Ammon's horn (tissue), 1 donor: ENCODE results near the gene PCK2.

ENCODE experiments used
- DNase-seq: peaks from one replicate; pipeline ENCODE4 v3.0.0-alpha.2; 2016; ENCODE audit warnings: low spot score

PCK2 gene

DNA sequence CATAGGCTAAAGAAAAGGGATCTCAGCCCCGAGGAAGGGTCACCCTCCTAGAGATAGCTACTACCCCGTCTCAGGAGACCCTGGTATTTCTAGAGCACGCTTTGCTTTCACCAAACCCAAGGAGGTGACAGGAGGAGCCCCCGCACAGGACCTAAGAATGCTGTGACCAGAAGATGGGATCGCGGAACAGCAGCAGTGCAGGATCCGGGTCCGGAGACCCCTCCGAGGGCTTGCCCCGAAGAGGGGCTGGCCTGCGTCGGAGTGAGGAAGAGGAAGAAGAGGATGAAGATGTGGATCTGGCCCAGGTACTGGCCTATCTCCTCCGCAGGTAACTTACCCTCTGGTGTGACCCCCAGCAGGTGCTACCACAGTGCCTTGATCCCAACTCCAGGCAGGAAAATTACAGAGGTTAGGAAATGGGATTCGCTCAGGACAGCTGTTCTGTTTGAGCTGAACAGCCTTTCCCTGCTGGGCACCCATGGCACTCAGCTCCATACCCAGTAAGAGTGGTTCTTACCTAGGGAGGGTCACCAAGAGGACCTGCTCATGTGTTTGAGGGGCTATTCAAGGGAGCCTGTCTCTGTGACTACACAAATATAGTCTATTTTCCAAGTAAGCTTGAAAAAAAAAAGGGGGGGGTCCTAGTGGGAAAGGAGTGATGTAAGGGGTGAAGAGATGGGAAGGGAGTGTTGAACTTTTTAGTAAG is 21.5 kb downstream of the PCK2 start:
- DNase-seq, result no peak

DNA sequence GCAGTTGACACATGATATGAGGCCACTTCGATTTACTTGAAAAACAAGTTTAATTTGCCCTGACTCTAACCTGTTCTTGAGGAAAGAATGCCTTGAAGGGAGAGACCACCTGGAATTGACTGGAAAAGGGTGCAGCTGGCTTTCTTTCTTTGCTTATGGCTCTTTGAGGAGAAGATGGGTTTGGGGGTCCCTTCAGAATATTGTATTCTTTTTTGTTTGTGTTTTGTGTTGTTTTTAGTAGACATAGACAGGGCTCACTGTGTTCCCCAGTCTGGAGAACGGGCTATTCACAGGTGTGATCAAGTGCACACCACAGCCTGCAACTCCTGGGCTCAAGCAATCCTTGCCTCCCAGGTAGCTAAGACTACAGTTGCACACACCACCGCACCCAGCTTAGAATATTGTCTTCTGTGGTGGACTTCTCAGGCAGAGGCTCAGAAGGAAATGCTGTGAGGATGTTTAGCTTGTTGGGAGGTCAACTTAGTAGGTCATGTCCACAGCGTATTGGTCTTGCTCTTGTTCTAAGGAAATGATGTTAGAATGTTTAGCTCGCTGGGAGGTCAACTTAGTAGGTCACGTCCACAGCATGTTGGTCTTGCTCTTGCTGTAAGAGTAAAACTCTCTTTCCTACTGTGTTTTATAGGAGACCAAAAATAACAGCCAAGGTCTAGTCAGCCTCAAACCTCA is 22.2 kb downstream of the PCK2 start:
- DNase-seq, result no peak

DNA sequence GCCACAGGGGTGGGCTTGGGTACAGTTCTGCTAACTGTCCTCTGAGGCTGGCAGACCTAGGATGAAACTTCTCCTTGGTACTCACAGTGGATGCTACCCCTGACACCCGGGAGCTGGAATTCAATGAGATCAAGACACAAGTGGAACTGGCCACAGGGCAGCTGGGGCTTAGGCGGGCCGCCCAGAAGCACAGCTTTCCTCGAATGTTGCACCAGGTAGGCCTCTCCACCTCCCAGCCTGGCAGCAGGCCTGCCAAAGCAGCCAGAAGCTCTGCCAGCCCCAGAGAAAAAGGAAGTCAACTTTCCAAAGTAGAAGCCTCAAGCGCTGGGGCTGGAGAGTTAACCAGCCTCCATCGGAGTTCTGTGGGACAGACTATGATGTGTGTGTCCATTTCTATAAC is 23.1 kb downstream of the PCK2 start:
- no peak for DNase-seq

DNA sequence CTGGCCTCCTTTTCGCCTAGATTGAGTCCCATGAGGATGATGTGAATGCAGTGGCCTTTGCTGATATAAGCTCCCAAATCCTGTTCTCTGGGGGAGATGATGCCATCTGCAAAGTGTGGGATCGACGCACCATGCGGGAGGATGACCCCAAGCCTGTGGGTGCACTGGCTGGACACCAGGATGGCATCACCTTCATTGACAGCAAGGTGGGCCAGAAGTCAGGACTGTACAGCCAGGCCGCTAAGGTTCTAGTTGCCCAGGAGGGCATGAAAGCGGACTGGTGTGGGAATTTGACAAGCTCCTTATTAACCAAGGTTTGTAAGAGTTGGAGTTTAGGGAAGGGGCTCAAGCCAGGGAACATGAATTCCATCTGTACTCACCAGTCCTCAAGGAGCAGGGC is 25.6 kb downstream of the PCK2 start:
- DNase-seq, result no peak

DNA sequence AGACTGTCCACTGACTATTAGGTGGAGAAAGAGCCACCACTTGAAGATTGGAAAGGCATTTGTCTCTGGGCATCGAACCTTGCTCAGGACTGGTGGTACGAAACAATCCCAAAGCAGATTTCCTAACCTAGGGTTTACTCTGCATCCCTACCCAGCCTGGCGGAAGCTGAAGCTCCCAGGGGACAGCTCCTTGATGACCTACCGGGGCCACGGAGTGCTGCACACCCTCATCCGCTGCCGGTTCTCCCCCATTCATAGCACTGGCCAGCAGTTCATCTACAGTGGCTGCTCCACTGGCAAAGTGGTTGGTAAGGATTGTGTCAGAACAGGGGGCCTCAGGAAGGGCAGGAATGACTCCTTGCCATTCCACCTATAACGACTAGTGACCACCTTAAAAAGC is 27.1 kb downstream of the PCK2 start:
- DNase-seq, result no peak

DNA sequence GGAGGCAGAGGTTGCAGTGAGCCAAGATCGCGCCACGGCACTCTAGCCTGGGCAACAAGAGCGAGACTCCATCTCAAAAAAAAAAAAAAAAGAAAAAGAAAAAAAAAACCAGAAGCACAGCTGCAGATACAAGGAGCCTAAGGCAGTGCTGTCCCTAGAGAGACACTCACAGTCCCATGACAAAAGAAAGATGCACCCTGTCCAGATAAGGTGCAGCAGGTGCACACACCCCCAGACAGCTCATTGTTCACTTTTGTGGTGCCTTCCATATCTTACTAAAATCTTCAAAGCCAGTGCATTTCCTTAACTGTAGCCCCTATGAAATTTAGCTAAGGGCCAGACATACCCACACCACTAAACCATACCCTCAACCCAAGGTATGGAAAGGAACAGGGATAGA is 28.3 kb downstream of the PCK2 start:
- DNase-seq, result no peak

DNA sequence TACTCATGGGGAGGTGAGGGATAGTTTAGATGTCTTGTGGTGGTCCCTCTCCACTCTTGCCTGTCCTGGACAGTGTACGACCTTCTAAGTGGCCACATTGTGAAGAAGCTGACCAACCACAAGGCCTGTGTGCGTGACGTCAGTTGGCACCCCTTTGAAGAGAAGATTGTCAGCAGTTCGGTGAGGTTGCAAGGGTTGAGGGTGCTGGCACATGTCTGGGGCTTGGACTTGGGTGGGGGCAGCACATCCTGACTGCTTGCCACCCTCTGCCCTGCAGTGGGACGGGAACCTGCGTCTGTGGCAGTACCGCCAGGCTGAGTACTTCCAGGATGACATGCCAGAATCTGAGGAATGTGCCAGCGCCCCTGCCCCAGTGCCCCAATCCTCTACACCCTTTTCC is 28.8 kb downstream of the PCK2 start:
- DNase-seq, result no peak

DNA sequence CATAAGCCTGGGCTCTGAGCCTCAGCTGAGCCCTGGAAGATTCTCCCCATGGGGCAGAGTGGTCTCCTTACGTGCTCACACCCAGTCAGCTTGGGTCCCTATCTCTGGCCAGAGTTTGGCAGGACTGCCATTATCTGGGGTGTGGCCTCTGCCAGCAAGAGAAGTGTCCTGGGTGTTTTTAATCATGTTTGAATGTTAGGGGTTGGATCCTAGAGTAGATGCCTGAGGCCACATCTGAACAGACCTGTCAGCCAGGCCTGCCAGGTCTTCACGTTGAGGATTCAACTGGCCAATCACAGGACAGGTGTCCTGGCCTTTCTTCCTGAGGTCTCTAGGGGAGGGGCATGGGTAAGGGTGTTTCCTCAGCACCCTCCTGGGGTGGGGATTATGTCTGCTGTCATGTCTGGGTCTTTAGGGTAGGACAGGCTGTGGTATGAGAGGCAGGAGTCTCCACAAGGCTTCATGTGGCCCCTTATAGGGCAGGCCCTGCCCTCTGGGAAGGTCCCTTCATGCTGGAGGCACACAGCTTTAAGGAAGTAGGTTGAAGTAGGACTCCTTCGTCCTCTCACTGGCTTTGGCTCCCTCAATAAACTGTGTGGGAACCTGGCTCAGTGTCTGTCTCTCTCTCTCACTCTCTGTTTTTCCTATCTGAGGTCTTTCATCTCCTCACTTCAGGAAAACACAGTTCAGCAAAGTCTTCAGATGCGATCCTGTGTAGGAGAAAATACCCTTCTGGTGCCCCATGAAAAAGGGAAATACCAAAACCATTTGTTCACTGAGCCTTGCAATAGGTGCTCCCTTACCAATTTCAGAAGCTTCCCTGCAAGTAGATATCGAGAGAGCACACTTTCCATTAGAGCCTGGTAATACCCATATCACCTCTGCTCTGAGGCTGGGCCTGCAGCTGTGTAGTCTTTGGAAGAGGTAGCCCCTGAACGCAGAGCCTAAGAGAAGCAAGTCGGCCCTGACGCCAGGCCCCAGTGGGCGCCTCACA is 29.6 kb downstream of the PCK2 start:
- DNase-seq, result no peak

DNA sequence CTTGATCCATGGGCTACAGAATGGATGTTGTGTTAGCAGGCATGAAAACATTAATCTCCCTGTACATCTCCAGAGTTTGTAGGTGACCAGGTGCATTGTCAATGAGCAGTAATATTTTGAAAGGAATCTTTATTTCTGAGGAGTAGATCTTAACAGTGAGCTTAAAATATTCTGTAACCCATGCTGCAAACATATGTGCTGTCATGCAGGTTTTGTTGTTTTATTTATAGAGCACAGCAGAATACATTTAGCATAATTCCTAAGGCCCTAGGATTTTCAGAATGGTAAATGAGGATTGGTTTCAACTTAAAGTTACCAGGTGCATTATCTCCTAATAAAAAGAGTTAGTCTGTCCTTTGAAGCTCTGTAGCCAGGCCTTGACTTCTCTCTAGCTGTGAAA is 32.8 kb downstream of the PCK2 start:
- no peak for DNase-seq

DNA sequence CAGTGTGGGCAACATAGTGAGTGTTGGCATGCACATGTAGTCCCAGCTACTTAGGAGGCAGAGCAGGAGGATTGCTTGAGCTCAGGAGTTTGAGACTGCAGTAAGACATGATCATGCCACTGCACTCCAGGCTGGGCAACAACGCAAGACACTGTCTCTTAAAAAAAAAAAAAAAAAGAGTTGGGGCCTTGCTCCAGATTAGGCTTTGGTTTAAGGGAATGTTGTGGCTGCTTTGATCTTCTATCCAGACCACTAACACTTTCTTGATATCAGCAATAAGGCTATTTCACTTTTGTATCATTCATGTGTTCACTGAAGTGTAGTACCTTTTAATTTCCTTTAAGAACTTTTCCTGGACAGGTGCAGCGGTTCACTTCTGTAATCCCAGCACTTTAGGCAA is 33.6 kb downstream of the PCK2 start:
- DNase-seq, result no peak

DNA sequence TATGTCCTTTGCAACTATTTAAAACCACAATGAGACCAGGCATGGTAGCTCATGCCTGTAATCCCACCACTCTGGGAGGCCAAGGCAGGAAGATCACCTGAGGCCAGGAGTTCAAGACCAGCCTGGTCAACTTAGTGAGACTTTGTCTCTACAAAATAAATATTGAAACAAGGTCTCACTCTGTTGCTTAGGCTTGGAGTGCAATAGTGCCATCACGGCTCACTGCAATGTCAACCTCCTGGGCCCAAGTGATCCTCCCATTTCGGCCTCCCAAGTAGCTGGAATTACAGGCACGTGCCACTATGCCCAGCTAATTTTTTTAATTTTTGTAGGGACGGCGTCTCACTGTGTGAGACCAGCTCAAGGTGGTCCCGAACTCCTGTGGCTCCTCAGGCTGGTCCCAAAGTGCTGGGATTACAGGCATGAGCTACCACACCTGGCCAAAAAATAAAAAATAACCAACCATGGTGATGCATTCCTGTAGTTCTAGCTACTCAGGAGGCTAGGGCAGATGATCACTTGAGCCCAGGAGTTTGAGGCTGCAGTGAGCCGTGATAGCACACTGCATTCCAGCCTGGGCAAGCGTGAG is 35.4 kb downstream of the PCK2 start:
- no peak for DNase-seq

DNA sequence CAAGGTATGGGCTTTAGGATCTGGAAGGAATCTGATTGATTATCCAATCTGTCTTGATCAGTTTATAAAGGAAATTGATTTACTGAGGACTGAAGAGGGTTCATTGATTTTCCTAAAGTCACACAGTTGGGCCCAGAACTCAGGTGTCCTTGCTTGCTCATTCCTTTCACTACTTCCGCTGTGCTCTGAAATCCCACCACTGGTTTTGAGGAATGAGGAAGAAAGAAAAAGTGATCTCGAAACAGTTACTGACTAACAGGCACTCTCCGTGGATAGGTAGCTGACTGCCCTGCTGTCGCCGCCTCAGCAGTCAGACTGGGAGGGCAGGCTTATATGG is 36.2 kb downstream of the PCK2 start, which contains the start of gene FITM1:
TSS of gene FITM1 (plus strand) at position 280 of the 337 bp plus-strand sequence. CDS start 905 bp downstream, outside the sequence.
- no peak for DNase-seq

DNA sequence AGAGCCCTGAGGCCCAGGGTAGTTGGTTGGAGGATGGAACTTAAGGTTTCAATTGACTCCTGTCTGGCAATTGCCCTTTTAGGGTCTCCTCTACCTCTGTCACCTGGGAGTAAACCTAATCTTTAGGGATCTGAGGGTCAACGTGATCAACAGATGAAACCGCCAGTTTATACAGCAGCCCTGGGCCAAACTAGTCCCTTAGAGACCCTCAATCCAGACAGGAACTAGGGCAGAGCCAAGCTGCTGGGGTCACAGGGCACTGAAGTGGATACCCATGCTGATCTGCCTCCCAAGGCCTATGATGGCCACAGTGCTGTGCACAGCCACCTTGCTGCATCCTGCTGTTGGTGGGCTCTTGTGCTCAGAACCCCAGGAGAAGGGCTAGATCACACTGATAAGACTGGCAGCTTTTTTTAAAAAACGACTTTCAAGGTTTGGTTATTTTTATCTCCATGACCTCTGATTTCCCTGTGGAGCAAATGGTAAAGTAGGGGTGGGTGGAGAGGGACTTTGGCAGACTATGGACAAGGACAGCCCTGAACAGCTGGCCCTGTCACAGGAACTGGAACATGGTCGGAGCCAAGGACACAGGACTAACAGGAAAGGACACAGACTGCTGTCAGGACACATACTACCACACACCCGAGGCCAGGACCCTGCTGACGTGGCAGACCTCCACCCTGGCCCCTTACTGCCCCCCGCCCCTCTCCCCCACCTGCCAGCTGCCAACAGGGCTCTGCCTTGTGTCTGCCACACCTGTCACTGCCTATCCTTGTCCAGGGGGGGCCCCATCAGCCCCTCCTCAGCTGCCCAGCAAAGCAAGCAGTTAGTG is 36.8 kb downstream of the PCK2 start:
- DNase-seq, result no peak

DNA sequence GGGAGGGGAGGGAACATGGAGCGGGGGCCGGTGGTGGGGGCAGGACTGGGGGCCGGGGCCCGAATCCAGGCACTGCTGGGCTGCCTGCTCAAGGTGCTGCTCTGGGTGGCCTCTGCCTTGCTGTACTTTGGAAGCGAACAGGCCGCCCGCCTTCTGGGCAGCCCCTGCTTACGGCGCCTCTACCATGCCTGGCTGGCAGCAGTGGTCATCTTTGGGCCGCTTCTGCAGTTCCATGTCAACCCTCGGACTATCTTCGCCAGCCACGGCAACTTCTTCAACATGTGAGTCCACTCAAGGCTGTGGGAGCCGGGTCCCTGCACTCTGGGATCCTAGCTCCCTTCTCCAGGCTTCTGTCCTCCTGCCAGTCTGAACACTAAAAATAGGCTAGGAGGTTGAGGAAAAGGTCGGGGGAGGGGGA is 37.4 kb downstream of the PCK2 start:
- no peak for DNase-seq

DNA sequence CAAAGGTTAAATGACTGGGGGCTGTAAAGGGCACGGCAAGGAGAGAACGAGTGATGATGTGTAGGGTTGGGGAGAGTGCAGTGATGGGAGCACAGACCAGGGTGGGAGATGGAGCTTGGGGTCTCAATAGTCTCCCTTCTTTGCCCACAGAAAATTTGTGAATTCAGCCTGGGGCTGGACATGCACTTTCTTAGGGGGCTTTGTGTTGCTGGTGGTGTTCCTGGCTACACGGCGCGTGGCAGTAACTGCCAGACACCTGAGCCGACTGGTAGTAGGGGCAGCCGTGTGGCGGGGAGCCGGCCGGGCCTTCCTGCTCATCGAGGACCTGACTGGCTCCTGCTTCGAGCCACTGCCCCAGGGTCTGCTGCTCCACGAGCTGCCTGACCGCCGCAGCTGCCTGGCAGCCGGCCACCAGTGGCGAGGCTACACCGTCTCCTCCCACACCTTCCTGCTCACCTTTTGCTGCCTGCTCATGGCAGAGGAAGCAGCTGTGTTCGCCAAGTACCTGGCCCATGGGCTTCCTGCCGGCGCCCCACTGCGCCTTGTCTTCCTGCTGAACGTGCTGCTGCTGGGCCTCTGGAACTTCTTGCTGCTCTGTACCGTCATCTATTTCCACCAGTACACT is 38.1 kb downstream of the PCK2 start:
- DNase-seq, result no peak

DNA sequence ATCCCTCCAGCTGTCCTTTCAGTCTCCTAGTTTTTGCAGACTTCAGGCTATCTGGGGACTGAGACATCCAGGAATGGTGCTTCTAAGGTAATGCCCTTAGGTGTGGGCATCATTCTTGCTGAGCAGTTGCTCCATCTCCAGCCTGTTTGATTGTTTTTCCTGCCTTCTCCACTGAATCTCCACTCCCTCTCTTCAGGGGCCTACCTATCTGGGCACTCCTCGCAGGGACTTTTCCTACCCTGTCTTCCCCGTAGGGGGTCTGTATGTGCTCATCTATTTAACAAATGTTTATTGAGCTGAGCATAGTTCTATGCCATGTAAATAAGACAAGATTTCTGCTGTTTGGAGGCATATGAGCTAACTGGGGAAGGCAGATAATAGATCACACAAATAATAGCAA is 38.9 kb downstream of the PCK2 start:
- DNase-seq, result no peak

DNA sequence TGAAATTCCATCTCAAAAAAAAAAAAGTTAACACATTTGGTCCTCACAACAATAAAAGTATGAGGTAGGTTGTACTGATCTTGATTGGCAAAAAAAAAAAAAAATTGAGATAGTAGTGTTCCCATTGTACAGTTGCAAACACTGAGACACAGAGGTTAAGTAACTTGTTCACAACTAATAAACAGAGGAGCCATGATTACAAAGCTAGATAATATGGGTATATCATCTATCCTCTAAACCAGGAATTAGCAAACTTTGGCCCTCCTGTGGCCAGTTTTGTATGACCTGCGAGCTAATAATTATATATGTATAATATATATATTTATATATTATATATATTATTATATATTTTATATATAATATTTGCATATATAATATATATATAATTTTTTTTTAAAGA is 39.6 kb downstream of the PCK2 start:
- no peak for DNase-seq

DNA sequence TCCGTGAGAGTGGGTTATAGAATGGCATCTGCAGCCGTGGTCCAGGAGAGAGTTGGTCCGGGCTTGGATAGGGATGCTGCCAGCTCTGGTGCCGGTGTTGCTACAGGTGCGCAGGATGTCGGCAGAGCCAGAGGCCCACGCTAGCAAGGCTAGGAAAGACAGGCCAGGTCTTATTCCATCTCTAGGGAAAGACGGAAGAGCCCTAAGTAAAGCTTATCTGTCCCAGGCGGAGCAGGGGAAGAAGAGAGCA is 41.4 kb downstream of the PCK2 start:
- no peak for DNase-seq

DNA sequence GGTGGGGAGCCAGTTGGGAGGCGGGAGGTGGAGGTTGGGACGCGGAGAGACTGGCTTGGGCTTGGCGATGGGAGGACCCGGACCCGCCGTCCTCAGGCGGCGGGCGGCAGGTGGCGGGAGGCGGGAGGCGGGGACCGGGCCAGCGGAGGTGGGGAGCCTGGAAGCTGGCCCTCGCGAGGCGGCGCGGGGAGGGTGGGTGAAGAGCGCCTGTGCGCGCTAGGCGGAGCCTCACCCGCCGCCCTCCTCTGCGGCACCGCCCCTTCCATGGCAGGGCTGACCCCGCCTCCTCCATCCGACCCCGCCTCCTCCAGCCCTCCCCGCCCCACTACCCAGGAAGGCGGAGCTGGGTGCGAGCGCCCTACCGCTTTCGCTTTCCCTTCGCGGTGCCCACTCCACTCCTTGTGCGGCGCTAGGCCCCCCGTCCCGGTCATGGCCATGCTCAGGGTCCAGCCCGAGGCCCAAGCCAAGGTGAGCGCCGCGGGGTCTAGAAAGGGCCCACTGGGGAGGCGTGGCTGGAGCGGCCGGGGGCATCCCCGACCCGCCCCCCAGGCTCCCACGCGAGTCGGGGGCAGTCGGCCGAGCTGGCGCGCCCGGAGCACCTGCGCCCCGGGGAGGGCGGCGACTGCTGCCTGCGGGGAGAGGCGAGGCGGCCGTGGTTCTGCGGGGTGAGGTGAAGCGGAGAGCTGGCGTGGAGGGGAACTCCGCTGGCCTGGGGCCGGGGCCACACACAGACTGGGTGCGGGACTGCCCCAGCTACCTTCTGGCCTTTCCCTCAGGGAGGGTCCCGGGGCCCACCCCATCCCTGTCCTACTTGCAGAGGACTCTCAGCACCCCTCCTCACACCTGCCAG is 41.9 kb downstream of the PCK2 start, which contains the start of gene PSME1:
TSS of gene PSME1 (plus strand) at position 361 of the 850 bp plus-strand sequence. CDS start at position 430, 69 bp downstream.
- DNase-seq, result peak; percentile 97
